Measurements from ENCODE around the gene PRKCB. TPM values are rescaled to one million over a fixed set of nuclear protein-coding genes. Genes with fewer than 3 reads are reported as not detected.

The PRKCB gene
- total RNA-seq, 2 experiments from 2014 or later = 97.1 to 99.0 TPM

DNA sequence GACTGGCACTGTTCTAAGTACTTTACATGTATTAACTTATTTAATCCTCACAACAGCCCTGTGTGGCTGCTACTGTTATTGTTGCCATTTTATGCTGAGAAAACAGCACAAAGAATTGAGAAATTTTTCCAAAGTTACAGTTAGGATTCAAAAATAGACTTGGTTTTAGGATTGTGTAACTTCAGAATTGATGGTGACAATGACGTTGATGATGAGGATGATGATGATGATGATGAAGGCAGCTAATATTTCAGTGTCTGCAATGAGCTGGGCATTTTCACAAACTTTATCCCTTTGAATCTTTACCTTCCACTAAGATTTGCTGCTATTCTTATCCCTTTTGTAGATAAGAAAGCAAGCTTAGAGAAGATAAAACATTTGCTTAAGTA, 22.1 kb downstream of the PRKCB start:
- CTCF ChIA-PET = interaction anchor here (1.6 kb wide), 1 partner anchor 19 kb away, joined by 4 read pairs; no protein-coding TSS in a partner anchor
- POLR2A ChIA-PET = no interaction called here

DNA sequence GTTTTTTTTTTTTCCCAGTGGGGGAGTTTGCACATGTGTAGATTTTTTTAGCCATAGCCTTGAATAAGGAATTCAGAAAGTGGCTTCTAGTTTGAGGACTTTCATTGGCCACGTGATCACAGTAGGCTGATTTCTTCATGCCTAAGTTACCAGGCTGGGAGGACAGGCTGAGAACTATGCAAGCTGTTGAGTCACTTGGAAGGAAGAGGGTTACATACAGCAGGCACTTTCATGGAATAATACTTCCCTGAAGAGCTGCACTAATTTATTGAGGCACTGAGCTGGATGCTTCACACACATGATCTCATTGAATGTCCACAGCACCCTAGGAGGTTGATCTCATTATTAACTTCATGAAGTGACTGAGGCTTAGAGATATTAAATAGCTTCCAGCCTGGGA, 22.8 kb downstream of the PRKCB start:
- ChIA-PET POLR2A (no interaction called here), CTCF (interaction anchor here (1.1 to 1.6 kb wide), 3 partner anchors 12 to 19 kb away, joined by 3 to 4 read pairs (median 3); no protein-coding TSS in a partner anchor)

DNA sequence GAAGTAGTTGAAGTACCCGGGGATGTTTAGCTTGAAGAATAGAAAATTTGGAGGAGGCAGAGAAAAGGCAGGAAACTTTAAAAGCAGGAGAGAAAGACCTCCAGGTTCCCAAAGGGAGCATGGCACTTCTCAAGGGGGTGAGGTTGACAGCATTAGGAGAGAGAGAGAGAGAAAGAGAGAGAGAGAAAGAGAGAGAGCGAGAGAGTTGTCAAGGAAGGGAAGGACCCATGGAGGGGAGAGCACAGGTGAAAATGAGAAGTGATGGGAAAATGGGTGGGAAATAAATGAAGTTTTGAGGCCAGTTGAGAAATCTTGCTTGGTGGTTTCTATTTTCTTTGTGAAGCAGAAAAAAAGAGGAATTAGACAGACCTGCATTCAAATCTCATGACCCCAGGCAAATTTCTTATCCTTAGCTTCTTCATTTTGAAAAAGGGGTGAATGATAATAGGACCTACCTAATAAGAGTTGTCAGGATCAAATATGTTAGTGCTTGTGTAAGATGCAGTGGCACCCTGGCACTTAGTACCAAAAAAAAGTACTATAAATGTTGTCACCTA, 24.0 kb downstream of the PRKCB start:
- POLR2A ChIA-PET = no interaction called here

DNA sequence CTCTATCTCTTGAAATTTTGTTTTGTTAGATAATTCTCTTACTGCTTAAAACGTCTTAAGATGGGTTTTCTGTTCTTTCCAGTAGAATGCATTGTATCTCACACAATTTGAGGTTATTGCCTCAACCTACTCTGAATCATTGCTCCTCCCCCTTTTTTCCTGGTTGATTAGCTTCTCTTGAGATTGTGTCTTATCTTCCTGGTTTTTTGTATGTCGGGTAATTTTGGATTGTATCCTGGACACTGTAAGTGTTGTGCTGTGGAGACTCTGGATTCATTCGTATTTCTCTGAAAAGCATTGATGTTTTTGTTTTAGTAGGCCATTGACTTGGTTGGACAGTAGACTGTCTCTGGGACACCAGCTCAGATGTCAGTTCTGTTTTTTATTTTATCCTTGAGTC, 26.1 kb downstream of the PRKCB start:
- POLR2A ChIA-PET = no interaction called here
- CTCF ChIA-PET = interaction anchor here (0.5 kb wide), 1 partner anchor 534 kb away, joined by 3 read pairs; no protein-coding TSS in a partner anchor

More for the DNA sequence above, 24.0 kb downstream of the PRKCB start:
- CTCF ChIA-PET = interaction anchor here (1.3 kb wide), 1 partner anchor 11 kb away, joined by 3 read pairs; no protein-coding TSS in a partner anchor

DNA sequence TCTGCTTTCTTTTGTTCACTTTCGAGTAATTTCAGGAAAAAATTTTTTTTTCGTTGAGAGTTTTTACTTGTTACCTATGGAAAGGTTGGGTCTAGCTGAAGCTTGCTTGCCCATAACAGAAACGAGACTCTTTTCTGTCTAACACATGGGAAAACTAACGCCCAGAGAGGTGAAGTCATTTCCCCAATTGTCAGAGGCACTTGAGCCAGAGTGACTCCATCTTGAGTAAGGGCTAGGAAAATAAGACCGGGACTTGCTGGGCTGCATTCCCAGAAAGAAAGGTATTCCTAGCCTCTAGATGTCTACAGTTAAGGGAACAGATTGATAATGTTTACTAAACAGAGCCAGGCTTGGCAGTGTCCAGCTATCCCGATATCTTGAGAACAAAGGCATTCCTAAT, 26.8 kb downstream of the PRKCB start:
- ChIA-PET POLR2A (no interaction called here), CTCF (interaction anchor here (0.5 to 1.4 kb wide), 2 partner anchors 62 to 533 kb away, joined by 3 to 4 read pairs; no protein-coding TSS in a partner anchor)

DNA sequence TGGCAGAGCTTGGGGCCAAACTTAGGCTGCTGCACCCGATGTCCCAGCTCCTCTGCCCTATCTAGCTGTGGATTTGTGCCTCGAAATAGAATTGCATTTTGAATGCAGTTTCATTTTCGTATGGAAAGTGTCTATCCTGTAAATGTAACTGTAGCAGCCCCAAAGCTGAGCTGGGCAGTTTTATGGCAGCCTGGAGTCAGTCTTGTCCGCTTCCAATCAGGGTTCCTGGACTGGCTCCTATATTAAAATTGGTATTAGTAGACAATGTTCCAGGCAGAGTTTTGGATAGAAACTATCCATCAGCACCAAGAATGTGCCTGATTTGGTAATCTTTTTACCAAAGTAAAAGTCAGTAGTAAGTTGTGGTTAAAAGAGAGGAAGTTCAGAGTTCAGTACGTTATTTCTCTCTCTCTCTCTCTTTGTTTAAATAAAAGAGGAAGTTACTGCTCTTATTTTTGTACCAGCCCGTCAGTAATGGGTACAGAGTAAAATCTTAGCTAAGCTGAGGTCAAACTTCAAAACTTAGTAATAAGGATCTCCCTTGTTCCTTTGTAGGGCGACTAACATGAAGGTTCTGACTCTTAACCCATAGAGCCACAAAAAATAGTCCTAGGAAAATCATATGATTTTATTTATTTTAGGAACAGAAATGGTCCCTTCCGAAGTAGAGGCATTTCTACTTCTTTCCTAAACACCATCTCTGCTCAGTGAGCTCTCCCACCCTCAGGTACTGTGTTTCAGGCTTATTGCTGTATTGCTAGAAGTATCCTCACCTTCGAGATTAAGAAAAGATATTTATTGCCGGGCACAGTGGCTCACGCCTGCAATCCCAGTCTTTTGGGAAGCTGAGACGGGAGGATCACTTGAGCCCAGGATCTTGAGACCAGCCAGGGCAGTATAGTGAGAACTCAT, 28.0 kb downstream of the PRKCB start:
- ChIA-PET CTCF (interaction anchor here (0.6 to 1.4 kb wide), 3 partner anchors 9 to 664 kb away, joined by 3 to 4 read pairs (median 3); no protein-coding TSS in a partner anchor), POLR2A (interaction anchor here (0.9 to 1.4 kb wide), 2 partner anchors 20 to 22 kb away, joined by 3 to 5 read pairs; no protein-coding TSS in a partner anchor)

DNA sequence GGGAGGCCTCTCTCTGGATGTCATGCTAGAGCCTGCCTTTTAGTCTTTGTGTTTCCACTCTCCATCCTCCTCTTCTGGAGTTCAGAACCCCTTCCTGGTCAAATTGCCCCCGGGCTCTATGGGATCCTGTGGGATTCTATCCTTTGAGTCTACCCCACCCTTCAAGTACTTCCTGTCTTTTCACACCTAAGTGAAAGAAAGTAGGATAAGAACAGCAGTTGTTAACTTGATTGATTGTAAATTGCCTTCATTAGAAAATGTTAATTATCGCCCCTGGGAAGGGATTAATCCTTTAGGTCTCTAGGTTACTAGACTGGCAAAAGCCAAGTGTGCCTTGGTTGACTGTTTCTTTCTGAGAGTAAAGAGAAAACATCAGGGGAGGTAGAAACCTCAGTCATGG, 30.1 kb downstream of the PRKCB start:
- POLR2A ChIA-PET = no interaction called here
- CTCF ChIA-PET = no interaction called here

DNA sequence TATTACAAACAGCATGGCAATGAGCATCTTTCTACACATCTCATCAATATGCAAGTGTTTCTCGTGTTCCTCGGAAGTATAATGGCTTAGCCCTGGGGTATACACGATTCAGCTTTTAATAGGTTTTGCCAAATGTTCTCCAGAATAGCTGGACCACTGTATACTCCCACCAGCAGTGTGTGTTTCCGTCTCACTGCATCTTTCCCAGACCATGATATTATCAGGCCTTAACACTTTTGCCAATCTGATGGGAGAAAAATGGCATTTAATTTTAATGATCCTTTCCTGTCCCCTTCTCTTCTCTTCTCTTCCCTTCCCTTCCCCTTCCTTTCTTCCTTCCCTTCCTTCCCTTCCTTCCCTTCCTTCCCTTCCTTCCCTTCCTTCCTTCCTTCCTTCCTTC, 30.8 kb downstream of the PRKCB start:
- CTCF ChIA-PET = no interaction called here
- POLR2A ChIA-PET = interaction anchor here (0.6 kb wide), 1 partner anchor 14 kb away, joined by 3 read pairs; no protein-coding TSS in a partner anchor

DNA sequence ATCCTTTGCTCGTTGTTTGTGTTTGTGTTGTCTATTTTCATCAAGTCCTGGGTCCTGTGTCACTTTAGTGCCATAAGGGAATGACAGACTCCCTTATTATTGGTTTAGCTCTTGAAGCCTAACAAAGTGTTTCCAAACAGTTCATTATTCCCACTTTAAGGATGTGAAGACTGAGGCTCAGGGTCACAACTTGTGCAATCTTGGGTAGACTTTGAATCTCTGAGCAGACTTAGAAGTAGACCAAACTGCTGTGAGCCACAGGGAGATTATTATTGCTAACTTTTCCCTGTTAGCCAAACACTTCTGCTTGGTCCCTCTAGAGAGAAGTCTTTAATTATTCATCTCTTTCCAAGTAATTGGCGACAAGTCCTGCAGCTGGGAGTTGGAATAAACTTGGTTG, 31.8 kb downstream of the PRKCB start:
- ChIA-PET POLR2A (interaction anchor here (0.6 kb wide), 1 partner anchor 15 kb away, joined by 3 read pairs; no protein-coding TSS in a partner anchor), CTCF (no interaction called here)

DNA sequence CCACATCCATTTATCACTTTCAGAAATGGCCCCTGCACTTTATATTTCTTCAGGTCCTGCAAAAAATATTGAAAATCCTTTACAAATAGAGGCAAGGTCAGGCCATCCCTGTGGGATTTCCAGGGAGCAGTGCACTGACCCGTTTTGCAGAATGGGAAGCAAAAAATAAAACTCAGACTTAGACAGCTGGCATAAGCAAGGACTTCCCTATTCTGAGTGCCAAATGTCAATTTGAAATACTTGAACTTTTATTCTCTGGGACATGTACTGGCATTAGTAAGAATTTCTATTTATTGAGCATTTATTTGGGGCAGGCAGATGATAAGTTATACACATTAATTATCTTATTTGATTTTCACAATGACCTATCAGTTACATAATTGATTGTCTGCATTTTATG, 32.4 kb downstream of the PRKCB start:
- CTCF ChIA-PET = no interaction called here
- POLR2A ChIA-PET = no interaction called here

DNA sequence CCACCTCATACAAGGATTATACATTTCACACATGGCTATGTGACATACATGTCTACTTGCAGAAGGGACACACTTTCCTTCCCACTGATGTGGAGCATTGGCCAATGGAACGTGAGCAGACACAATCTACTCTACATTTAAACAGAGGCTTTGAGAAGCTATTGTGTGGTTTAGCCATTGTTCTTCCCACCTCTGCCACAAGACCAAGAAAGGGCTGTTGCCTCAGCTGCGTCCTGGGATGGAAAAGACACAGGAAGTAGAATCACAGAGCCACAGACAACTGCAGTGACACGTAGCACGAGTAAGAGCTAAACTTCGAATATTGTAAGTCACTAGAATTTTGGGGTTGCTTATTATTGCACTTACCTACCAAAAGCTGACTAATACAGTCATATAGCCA, 33.3 kb downstream of the PRKCB start:
- POLR2A ChIA-PET = interaction anchor here (0.6 to 1.2 kb wide), 3 partner anchors 8 to 131 kb away, joined by 3 to 5 read pairs (median 3); no protein-coding TSS in a partner anchor

DNA sequence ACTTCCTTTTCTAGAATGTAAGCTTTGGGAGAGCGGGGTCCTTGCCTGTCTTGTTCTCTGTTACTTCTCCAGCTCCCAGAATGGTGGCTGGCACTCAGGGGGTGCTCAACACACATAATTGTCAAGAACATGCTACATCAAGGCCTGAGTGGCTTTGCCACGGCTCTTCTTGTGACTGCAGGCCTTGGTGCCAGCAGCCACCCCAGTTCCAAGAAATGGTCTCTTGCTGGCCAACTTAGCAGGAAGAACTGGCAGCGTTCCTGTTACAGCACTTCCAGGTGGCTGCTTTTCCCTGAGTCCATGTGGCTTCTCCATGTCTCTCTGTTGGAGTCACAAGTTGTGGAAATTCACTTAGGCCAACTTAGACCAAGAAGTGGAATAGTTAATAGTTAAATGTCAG, 36.1 kb downstream of the PRKCB start:
- ChIA-PET CTCF (interaction anchor here (0.6 to 1.0 kb wide), 2 partner anchors 10 to 16 kb away, joined by 4 read pairs; no protein-coding TSS in a partner anchor), POLR2A (no interaction called here)

More for the DNA sequence above, 33.3 kb downstream of the PRKCB start:
- CTCF ChIA-PET = interaction anchor here (0.7 to 1.3 kb wide), 4 partner anchors 8 to 141 kb away, joined by 3 read pairs; no protein-coding TSS in a partner anchor

DNA sequence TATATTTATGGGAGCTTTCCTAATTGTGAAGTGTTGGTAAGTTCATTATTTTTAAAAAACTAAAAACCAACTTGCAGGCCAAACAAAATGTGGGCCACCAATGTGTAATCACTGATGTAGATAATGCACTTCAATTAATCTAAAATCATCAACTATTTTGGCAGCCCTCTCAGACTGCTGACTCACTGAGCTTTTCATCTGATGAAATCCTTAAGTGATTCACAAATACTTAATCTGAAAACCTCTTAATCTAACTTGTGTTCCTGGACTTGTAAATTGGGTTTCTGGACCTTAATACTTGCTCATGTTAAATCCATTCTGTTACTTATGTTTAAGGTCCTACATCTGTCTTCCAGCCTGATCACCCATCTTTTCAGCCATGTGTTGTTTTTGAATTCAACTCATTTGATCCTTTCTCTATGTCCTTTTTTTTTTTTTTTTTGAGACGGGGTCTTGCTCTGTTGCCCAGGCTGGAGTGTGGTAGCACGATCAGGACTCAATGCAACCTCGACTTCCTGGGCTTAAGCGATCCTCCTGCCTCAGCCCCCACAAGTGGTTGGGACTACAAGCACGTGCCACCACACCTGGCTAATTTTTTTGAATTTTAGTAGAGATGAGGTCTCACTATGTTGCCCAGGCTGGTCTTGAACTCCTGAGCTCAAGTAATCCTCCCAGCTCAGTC, 39.0 kb downstream of the PRKCB start:
- POLR2A ChIA-PET = interaction anchor here (0.5 to 0.6 kb wide), 3 partner anchors 9 to 73 kb away, joined by 3 to 6 read pairs (median 5); no protein-coding TSS in a partner anchor

DNA sequence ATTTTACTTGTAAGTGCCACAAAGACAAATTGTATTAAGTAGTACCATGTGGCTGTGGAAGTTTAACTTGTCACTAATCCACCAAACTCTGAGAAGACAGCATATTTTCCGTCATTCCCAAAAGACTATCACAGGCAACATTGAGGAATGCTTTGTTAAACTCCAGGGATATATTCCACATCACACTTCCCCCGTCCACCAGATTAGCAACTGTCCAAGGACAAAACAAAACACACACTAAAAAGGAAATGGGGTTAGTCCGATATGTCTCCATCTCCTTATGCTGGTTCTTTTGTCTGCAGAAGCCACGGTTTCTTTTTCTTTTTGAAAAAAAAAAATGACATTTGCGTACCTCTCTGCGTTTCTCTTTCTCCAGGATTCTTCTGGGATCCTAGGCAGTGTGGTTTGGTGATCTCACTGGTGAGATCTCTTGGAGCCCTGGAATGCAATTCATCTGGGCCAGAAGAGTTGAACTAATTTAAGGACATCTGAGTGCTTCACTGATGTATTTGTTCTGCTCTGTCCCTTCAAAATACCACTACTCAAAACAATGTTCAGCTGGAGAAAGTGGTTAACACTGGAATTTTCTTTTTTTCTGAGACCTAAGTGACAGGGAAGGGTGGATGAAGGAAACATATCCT, 40.6 kb downstream of the PRKCB start:
- ChIA-PET POLR2A (no interaction called here), CTCF (interaction anchor here (1.1 to 1.3 kb wide), 4 partner anchors 18 to 134 kb away, joined by 3 to 9 read pairs (median 4); no protein-coding TSS in a partner anchor)

More for the DNA sequence above, 39.0 kb downstream of the PRKCB start:
- CTCF ChIA-PET = interaction anchor here (0.7 to 1.3 kb wide), 5 partner anchors 16 to 328 kb away, joined by 3 read pairs; no protein-coding TSS in a partner anchor

DNA sequence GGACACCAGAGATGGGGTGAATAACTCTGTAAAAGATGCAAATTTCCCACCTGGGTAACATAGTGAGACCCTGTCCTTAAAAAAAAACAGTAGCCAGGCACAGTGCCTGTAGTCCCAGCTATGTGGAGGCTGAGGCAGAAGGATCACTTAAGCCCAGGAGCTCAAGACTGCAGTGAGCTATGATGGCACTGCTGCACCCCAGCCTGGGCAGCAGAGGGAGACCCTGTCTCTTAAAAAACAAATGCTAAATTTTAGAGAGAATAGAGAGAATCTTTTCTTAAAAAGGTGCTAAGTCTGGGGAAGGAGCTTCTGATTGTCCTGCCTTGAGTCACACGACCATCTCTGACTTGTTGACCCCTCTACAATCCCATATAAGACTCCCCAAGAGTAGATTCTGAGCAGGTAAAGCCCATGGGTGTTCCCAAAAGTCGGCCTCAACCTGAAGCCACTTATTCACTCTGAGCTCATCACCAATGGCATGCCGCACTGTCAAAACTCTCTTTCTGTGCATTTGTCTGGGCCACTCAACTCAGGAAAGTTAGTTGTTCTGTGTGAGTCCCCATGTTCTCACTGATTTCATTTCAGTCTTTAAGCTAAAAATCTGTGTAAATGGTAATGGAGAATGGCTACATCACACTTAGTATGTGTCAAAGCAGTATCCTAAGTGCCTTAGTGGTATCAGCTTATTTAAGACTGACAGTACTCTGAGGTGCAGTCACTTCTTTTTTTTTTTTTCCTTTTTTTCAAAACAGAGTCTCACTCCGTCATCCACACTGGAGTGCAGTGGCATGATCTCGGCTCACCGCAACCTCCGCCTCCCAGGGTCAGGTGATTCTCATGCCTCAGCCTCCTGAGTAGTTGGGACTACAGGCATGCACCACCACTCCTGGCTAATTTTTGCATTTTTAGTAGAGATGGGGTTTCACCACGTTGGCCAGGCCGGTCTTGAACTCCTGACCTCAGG, 41.6 kb downstream of the PRKCB start:
- POLR2A ChIA-PET = interaction anchor here (0.7 to 0.8 kb wide), 3 partner anchors 8 to 20 kb away, joined by 3 to 4 read pairs (median 3); no protein-coding TSS in a partner anchor
- CTCF ChIA-PET = interaction anchor here (0.8 to 1.7 kb wide), 10 partner anchors 8 to 137 kb away, joined by 3 to 9 read pairs (median 3); no protein-coding TSS in a partner anchor

DNA sequence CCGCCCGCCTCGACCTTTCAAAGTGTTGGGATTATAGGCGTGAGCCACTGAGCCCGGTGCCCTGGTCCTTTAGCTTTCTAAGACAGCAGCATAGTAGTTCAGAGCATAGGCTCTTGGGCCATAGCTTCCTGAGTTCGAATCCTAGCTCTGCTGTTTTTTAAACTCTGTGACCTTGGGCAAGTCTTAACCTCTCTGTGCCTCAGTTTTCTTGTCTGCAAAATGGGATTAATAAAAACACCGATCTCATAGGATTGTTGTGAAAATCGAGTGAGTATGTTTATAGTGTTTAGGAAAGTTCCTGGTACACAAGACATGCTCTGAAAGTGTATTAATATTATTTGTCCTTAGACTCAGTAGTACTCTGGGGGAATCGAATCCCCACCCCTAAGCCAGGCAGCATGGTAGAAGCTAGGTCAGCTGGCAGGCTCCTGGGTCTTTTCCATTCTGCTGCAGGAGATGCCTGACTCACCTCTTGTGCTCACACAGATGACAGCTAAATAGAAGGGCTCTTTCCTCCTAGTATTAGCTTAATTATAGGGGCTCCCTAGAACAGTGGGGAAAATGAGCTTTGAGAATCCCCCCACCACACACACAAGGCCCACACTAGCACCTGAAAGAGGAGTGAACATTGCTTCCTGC, 44.1 kb downstream of the PRKCB start:
- POLR2A ChIA-PET = no interaction called here
- CTCF ChIA-PET = interaction anchor here (0.6 to 1.9 kb wide), 5 partner anchors 53 to 520 kb away, joined by 3 to 7 read pairs (median 5); no protein-coding TSS in a partner anchor

DNA sequence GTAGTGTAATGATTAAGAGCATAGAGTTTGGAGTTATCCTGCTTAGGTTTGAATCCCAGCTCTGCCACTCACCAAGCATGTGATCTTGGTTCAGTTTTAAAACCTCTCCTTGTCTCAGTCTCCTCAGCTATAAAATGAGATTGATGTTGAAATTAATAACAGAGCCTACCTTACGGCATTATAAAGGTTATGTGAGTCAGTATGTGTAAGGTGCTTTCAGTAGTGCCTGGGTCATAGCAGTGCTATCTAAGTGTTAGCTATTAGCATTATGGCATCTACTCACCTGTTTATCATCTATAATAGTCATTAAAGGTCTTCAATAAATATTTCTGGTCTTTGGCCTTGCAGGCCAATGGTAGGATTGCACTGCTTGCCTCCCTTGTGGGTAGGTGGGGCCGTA, 53.4 kb downstream of the PRKCB start:
- POLR2A ChIA-PET = no interaction called here
- CTCF ChIA-PET = interaction anchor here (1.3 kb wide), 2 partner anchors 11 to 22 kb away, joined by 3 to 4 read pairs; no protein-coding TSS in a partner anchor
